Karpas-422 (cell line): ENCODE data around the gene GGA1. TPM values are rescaled to one million over a fixed set of nuclear protein-coding genes. Genes with fewer than 3 reads are reported as not detected.

Experiments
- DNase-seq: peaks from one replicate; pipeline ENCODE4 v3.0.0-alpha.2; 2015
- H2AFZ ChIP-seq: fragments of 200-600 bp; sonication (generic); 2 replicates; pipeline ENCODE4 v1.6.1; 2014; ENCODE audit warnings: antibody characterized with exemption, low read length, mixed read lengths
- H3K27ac ChIP-seq: fragments of 200-600 bp; sonication (generic); 2 replicates; pipeline ENCODE4 v1.5.1; 2014; ENCODE audit warnings: mild to moderate bottlenecking, low read length, moderate library complexity
- H3K27me3 ChIP-seq: fragments of 200-600 bp; sonication (generic); 2 replicates; pipeline ENCODE4 v1.6.1; 2014; ENCODE audit warnings: low read length, mixed read lengths
- H3K36me3 ChIP-seq: fragments of 200-600 bp; sonication (generic); 2 replicates; pipeline ENCODE4 v1.6.1; 2014; ENCODE audit warnings: low read length, mixed read lengths; ENCODE audit not compliant: insufficient read depth
- H3K4me1 ChIP-seq: fragments of 200-600 bp; sonication (generic); 2 replicates; pipeline ENCODE4 v1.6.1; 2014; ENCODE audit warnings: mild to moderate bottlenecking, low read length, mixed read lengths
- H3K4me2 ChIP-seq: fragments of 200-600 bp; sonication (generic); 2 replicates; pipeline ENCODE4 v1.6.1; 2014; ENCODE audit warnings: low read length, low read depth, mild to moderate bottlenecking; ENCODE audit not compliant: poor library complexity, severe bottlenecking
- H3K4me3 ChIP-seq: fragments of 200-600 bp; sonication (generic); 2 replicates; pipeline ENCODE4 v1.5.1; 2014; ENCODE audit warnings: mild to moderate bottlenecking, antibody characterized with exemption, low read length, mixed read lengths
- H3K79me2 ChIP-seq: fragments of 200-600 bp; sonication (generic); 2 replicates; pipeline ENCODE4 v1.6.1; 2014; ENCODE audit warnings: mild to moderate bottlenecking, low read length, mixed read lengths
- H3K9ac ChIP-seq: fragments of 200-600 bp; sonication (generic); 2 replicates; pipeline ENCODE4 v1.6.0; 2014; ENCODE audit warnings: low read length
- H3K9me2 ChIP-seq: fragments of 200-600 bp; sonication (generic), shearing (Covaris generic); replicated peaks from 2 replicates; pipeline ENCODE4 v1.6.0; 2014; ENCODE audit warnings: mild to moderate bottlenecking, low read length, moderate library complexity; ENCODE audit not compliant: insufficient read depth
- H3K9me3 ChIP-seq: fragments of 300-700, 200-600 bp; sonication (generic); 2 replicates; pipeline ENCODE4 v1.6.1; 2014; ENCODE audit warnings: low read length, mixed read lengths
- H4K20me1 ChIP-seq: fragments of 200-600 bp; sonication (generic); 2 replicates; pipeline ENCODE4 v1.6.1; 2014; ENCODE audit warnings: mild to moderate bottlenecking, antibody characterized with exemption, low read length, low read depth; ENCODE audit not compliant: insufficient read depth
- total RNA-seq: library from RNA; depleted of rRNA; stranded (reverse); fragments of >200 nt; shearing (Covaris generic); gene quantifications from 2 replicates; pipeline ENCODE4 v1.2.3, GENCODE V29; 2014; ENCODE audit warnings: low replicate concordance

The GGA1 gene
- total RNA-seq, 1 experiment from 2014 or later, result 64.3 TPM

DNA sequence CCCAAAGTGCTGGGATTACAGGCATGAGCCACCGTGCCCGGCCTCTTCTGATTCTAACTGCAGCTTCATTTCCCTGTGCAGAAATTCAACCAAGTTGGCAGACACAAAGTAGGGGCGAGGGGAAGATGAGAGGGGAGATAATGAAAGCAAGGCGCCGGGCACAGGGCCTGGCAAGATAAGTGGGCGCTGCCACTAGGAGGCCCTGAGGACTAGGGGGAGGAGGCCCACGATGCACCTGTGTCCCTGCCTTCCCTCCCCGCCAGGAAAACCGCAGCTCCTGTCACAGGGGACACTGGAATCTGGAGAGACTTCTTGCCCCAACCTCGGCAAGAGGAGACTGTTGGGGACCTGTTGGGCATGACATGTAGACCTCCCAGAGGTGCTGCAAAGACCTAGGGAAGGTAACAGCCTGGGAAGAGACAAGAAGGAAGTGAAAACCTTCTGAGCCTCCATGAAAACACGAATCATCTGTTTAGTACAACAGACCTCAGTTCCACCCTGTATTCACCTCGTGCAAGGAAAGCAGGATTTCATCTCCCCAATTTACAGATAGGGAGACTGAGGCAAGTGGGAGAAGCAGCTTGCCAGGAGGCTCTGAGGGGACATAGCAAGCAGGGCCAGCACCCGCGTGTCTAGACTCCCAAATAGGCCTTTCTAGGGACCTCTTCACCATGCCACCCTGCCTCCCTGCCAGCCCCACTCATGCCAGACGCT, 63.7 kb downstream of the GGA1 start:
- no peak for DNase-seq

GRCh38 chr22:37672920-37673455, 64.4 kb downstream of the GGA1 start:
- Histone ChIP-seq H3K79me2 (no peaks in the 10 kb centered on the region), H2AFZ (no peak overlapping the region), H4K20me1 (no peaks in the 10 kb centered on the region), H3K27ac (no peak overlapping the region), H3K4me3 (no peak overlapping the region), H3K9me2 (no peaks in the 10 kb centered on the region), H3K4me2 (no peak overlapping the region), H3K9me3 (no peaks in the 10 kb centered on the region), H3K36me3 (no peaks in the 10 kb centered on the region), H3K27me3 (no peaks in the 10 kb centered on the region), H3K4me1 (peaks cover 34% of the 10 kb centered on the region), H3K9ac (no peak overlapping the region)
- no peak for DNase-seq

More for the DNA sequence above, 63.7 kb downstream of the GGA1 start:
- Histone ChIP-seq H3K4me2 (no peak overlapping the region), H3K4me1 (peaks cover 38% of the 10 kb centered on the region), H3K79me2 (peaks cover 6% of the 10 kb centered on the region; the same call in 1 of the 2 replicates), H3K27ac (no peak overlapping the region), H3K27me3 (no peaks in the 10 kb centered on the region), H3K36me3 (no peaks in the 10 kb centered on the region), H4K20me1 (no peaks in the 10 kb centered on the region), H3K9me2 (no peaks in the 10 kb centered on the region), H3K4me3 (no peak overlapping the region), H2AFZ (no peak overlapping the region), H3K9ac (no peak overlapping the region), H3K9me3 (no peaks in the 10 kb centered on the region)

DNA sequence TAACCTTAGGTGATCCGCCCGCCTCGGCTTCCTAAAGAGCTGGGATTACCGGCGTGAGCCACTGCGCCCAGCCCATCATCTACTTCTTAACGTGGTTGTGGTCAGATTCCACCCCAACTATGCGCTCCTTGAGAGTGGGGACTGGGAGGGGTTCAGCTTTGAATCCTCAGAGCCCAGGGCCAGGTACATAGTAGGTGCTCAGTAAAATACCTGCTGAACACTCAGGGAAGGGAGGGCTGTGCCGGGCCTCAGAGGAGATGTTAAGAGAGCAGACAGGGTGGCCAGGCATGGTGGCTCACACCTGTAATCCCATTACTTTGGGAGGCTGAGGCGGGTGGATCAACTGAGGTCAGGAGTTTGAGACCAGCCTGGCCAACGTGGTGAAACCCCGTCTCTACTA, 65.6 kb downstream of the GGA1 start:
- no peak overlapping the region for H3K4me2 ChIP-seq
- H3K9me2 ChIP-seq, result no peaks in the 10 kb centered on the region
- H4K20me1 ChIP-seq, result no peaks in the 10 kb centered on the region
- no peak for DNase-seq
- no peak overlapping the region for H3K27ac ChIP-seq
- no peaks in the 10 kb centered on the region for H3K36me3 ChIP-seq
- H3K4me1 ChIP-seq, result peaks cover 34% of the 10 kb centered on the region
- H3K9me3 ChIP-seq, result no peaks in the 10 kb centered on the region
- H2AFZ ChIP-seq, result no peak overlapping the region
- no peak overlapping the region for H3K4me3 ChIP-seq
- H3K9ac ChIP-seq, result no peak overlapping the region
- no peaks in the 10 kb centered on the region for H3K27me3 ChIP-seq
- no peaks in the 10 kb centered on the region for H3K79me2 ChIP-seq

DNA sequence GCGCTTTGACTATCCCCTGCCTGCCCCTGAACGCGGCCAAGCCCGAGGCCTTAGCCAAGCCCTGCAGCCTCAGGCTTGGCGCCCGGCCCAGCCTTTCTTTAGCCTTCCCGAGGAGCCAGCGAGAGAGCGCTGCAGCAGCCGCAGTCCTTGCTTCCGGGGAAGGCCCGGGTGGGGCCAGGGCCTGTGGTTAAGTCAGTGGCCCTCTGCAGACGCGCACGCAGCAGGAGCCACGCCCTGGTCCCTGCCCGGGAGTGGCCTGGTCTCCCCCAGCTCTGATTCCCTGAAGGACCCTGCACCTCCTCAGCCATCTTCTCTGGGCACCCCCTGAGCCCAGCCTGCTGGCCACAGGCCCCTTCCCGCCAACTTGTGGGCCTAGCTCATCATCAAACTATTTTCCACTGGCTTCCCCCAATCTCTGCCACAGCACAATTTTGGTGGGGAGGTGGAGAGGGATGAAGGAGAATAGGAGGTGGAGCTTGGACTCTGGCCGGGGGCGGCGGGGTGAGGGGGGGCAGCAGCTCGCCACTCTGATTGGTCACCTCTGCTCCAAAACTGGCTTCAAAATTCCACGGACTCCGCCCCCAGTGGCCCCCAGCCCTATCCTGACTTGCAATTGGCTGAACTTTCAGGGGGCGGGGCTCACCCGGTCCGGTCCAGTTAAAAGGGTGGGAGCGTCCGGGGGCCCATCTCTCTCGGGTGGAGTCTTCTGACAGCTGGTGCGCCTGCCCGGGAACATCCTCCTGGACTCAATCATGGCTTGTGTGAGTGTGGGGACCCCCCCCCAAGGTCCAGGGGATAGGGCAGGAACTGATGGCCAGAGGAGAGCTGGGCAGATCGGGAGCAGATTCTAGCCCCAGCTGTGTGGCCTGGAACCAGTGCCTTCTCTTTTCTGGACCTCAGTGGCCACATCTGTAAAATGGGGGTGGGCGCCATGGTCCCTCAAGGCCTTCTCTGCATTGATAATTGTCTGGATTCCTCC, 66.6 kb downstream of the GGA1 start, which contains the start of gene LGALS1:
TSS of gene LGALS1 (plus strand) at position 686 of the 979 bp plus-strand sequence. CDS start at position 753, 67 bp downstream.
- Histone ChIP-seq H3K4me1 (peaks cover 34% of the 10 kb centered on the region), H3K4me3 (peak within 1 kb of the TSS; percentile 69), H3K27ac (peak within 1 kb of the TSS; percentile 85), H3K9me2 (no peaks in the 10 kb centered on the region), H3K79me2 (no peaks in the 10 kb centered on the region), H4K20me1 (no peaks in the 10 kb centered on the region), H2AFZ (peak within 1 kb of the TSS; percentile 52; the same call in 1 of the 2 replicates), H3K9me3 (no peaks in the 10 kb centered on the region), H3K36me3 (no peaks in the 10 kb centered on the region), H3K4me2 (peak within 1 kb of the TSS; percentile 86), H3K27me3 (no peaks in the 10 kb centered on the region), H3K9ac (peak within 1 kb of the TSS; percentile 75)
- DNase-seq, result peak; percentile 87

- no peaks in the 10 kb centered on the region for H3K27me3 ChIP-seq
- peak; percentile 55 for DNase-seq
- peak overlapping the region; percentile 75 for H3K9ac ChIP-seq
- peak overlapping the region; percentile 85 for H3K27ac ChIP-seq
- peak overlapping the region; percentile 86 for H3K4me2 ChIP-seq
- no peaks in the 10 kb centered on the region for H3K9me3 ChIP-seq
- no peak overlapping the region for H2AFZ ChIP-seq
- H3K9me2 ChIP-seq, result no peaks in the 10 kb centered on the region
- H3K79me2 ChIP-seq, result no peaks in the 10 kb centered on the region
- peaks cover 34% of the 10 kb centered on the region for H3K4me1 ChIP-seq
- H4K20me1 ChIP-seq, result no peaks in the 10 kb centered on the region
- no peaks in the 10 kb centered on the region for H3K36me3 ChIP-seq
- peak overlapping the region; percentile 69 for H3K4me3 ChIP-seq
Observed at GRCh38 chr22:37675930-37676735, 67.5 kb downstream of the GGA1 start.

DNA sequence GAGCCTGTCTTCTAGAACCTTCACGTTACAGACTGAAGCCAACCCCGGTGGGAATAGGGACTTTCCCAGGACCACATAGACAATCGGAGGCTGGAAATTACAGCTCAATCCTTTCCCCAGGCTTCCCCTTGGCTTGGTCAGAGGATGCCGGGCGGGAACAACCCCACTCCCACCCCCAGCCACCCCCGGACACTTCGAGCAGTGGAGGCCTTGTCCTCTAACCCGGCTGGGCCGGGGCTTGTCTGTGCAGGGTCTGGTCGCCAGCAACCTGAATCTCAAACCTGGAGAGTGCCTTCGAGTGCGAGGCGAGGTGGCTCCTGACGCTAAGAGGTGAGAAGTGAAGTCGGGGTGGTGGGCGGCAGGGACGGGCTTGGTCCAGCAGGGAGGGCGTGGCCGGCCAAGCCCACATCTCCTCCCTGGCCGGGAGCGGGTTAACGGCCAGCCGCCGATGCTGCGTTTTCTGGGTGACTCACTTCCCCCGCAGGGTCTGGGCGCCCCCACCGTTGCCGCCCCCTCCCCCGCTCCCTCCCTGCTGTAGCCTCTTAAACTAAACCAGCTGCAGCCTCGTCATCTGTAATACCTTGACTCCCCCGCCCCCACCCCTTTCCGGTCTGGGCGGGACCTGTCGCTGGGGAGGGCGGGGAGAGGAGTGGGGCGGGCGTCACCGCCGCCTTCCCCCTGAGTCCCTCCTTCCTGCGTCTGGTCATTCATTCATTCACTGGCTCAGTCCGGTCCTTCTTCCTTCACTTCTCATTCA, 68.3 kb downstream of the GGA1 start:
- Histone ChIP-seq H4K20me1 (no peaks in the 10 kb centered on the region), H3K9me2 (no peaks in the 10 kb centered on the region), H3K27ac (peak overlapping the region; percentile 85), H3K9me3 (no peaks in the 10 kb centered on the region), H3K36me3 (no peaks in the 10 kb centered on the region), H3K79me2 (no peaks in the 10 kb centered on the region), H2AFZ (peak overlapping the region; percentile 88; the same call in 1 of the 2 replicates), H3K4me2 (peak overlapping the region; percentile 86), H3K9ac (peak overlapping the region; percentile 75), H3K4me1 (peaks cover 38% of the 10 kb centered on the region), H3K27me3 (no peaks in the 10 kb centered on the region), H3K4me3 (peak overlapping the region; percentile 69)
- peak; percentile 96 for DNase-seq

- H2AFZ ChIP-seq, result peak overlapping the region; percentile 88; the same call in 1 of the 2 replicates
- H3K4me3 ChIP-seq, result peak overlapping the region; percentile 69
- no peaks in the 10 kb centered on the region for H3K9me3 ChIP-seq
- H3K9me2 ChIP-seq, result no peaks in the 10 kb centered on the region
- H3K79me2 ChIP-seq, result no peaks in the 10 kb centered on the region
- H4K20me1 ChIP-seq, result no peaks in the 10 kb centered on the region
- 0 out of 2 replicates have a peak overlapping the region, but pooled peaks have one; percentile 53 for H3K27ac ChIP-seq
- H3K36me3 ChIP-seq, result no peaks in the 10 kb centered on the region
- H3K9ac ChIP-seq, result peak overlapping the region; percentile 75
- H3K27me3 ChIP-seq, result no peaks in the 10 kb centered on the region
- H3K4me2 ChIP-seq, result peak overlapping the region; percentile 86
- no peak for DNase-seq
- peaks cover 38% of the 10 kb centered on the region for H3K4me1 ChIP-seq
Observed at GRCh38 chr22:37677493-37677974, 68.9 kb downstream of the GGA1 start.
